GM04503 (cell line): ENCODE results near the gene OTOR.

Experiments
- DNase-seq: peaks from one replicate; pipeline ENCODE4 v3.0.0-alpha.2; 2012; ENCODE audit warnings: low read depth

The OTOR gene

DNA sequence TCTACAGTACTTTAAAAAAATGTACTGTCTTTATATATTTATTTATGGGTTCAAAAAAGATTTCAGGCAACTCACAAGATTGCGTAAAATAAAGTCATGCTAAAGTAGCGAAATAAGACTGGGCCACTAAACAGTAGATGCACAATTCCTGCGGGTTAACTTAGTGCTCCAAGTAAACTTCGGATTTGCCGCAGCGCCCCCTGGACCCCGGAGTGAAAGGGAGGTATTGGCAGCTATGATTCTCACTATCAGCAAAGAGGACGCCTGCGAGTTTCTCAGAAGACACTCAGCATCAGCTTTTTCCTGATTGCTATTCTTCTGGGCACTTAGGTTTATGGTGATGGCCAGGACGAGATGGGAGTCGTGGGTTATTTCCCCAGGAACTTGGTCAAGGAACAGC, 1.4 kb downstream of the OTOR start:
- no peak for DNase-seq

GRCh38 chr20:16752082-16752481, 3.9 kb downstream of the OTOR start:
- DNase-seq: no peak

DNA sequence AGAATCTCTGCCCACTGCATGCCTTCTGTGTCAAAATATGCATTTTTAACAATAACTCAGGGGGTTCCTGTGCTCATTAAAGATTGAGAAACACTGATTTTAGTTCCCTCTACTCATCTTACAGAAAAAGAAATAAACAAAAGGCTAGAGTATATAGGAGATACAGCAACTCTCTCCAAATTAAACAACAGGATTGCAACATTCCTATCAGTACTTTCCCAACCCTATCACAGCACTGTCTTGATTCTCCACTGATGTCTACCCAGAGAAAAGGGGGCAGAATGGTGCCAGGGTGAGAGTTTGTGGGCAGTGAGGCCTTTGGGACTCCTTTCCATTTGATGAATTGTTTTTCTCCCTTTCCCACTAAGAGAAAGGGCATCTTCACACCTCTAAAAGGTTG, 4.7 kb downstream of the OTOR start:
- no peak for DNase-seq

DNA sequence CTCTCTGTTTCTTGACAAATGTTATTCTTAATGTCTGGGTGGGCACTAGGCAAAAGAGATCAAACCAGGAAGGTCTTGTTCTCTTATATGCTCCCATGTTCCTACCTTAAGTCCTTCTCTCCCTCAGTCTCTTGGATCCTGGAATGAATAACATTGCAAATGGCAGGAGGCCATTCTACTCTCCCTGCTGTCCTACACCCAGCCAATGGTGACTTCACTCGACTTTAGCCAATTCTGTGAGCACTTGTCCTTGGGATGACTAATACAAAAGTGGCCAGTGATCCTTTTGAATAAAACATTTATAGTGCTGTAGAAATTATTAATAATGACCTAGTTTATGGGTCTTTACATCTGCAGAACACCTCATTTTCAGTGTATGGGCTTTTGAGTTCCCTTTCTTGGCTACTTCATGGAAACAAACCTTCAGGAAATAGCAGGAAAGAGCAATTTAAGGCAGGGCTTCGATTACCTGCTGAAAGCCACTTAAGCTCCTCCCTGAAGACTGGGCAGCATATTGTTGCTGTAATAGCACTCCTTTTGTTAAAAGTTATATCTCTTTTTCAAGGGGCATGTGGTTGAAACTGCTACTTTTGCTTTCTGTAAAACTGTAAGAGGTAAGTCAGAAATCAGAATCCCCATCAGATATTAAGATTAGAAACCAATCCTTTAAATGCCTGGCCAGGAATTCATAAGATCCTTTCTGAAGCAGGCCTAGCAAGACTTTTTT, 10.5 kb downstream of the OTOR start:
- no peak for DNase-seq

DNA sequence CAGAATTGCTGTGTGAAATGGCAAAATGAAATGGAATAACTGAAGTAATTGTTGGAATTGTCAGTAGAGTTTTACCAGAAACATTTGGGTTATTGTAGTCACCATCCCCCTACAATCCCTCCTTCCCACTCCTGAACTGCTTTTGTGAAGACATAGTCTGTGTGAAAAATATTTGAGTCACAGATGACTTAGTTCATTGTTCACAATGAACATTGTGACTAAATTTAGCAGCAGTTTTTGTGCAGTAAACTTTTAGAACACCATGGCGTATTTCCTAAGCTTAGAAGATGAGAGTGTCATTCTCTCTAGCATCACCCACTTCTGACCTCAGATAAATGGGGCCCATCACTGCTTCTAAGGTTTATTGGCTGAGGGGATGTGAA, 11.0 kb downstream of the OTOR start:
- DNase-seq: no peak

DNA sequence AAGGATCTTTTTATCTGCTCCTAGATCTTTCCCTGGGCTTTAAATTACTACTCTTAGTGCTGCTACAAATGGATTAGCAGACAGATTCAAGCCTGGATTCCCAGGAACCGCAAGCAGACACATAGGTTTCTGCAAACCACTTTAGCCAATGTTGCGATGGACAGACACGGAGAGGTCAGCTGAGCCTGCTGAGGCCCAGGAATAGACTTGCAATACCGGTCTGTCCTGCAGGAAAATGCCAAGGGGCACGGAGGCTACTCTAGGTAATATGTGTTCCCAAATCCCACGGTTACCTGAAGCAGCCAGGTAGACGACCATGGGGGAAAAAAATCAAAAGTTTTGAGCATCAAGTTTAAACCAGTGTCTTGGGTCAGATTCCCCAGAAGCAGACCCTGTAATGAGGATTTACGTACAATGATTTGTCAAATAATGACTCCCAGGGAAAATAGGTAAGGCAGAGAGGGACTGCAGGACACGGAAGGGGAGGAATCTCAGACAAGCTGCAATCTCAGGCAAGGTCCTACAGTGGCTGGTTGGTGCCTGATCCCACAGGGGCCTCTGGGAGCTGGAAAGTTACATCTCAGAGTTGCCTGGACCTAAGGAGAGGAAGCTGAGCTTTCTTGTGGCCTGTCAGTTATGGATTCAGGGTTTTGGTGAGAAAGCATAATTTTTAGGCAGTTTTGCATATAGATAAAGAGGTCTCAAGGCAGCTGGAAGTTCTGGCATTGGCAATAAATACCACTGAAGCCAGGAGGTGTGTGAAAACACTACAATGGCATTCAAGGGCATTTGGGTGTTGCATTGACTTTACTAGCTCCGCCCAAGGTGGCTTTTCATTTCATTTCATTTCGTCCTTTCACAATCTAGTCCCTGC, 12.5 kb downstream of the OTOR start:
- no peak for DNase-seq

GRCh38 chr20:16761305-16761829, 13.2 kb downstream of the OTOR start:
- DNase-seq: peak; percentile 21

DNA sequence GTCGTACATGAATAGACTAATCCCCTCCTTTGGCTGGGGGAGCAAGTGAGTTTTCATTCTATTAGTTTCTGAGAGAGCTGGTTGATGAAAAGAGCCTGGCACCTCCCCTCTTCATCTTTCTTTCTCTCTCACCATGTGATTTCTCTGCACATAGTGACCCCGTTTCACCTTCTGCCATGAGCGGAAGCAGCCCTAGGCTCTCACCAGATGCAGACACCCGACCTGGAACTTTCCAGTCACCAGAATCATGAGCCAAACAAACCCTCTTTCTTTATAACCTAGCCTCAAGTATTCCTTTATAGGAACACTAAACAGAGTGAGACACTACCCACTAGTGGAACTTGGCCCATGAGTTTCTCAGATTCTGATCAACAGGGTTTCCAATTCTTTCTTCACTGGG, 16.4 kb downstream of the OTOR start:
- DNase-seq: no peak

DNA sequence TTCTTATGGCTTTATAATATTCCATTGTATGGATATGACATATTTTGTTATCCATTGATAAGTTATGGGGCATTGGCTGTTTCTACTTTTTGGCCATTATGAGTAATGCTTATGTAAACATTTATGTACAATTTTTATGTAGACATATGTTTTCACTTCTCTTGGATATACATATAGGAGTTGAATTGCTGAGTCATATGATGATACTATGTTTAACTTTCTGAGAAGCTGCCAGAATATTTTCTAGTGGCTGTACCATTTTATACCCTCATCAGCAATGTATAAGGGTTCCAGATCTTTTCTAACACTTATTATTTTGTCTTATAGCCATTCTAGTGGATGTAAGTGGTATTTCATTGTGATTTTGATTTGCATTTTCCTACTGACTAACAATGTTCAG, 23.1 kb downstream of the OTOR start:
- DNase-seq: no peak

- no peak for DNase-seq
Measured at GRCh38 chr20:16775961-16776360, 27.8 kb downstream of the OTOR start.

- no peak for DNase-seq
Measured at GRCh38 chr20:16777126-16777525, 29.0 kb downstream of the OTOR start.

DNA sequence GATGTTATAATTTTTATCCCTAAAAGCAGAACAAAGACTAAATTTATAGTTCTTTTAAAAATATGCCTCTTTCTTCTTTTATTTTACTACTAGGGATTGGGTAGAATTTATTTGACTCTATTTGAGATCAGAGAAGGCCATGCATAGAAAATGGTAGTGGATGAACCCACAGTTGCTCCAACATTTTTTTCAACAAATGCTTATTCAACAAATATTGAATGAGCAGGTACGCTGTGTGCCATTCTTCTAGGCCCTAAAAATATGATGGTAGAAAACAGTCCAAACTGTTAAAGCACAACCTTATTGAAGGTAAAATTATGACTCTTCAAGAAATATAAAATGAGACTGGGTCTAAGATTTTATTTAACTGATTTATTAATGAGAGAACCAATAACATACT, 30.0 kb downstream of the OTOR start:
- no peak for DNase-seq

GRCh38 chr20:16781496-16781895, 33.3 kb downstream of the OTOR start:
- no peak for DNase-seq

DNA sequence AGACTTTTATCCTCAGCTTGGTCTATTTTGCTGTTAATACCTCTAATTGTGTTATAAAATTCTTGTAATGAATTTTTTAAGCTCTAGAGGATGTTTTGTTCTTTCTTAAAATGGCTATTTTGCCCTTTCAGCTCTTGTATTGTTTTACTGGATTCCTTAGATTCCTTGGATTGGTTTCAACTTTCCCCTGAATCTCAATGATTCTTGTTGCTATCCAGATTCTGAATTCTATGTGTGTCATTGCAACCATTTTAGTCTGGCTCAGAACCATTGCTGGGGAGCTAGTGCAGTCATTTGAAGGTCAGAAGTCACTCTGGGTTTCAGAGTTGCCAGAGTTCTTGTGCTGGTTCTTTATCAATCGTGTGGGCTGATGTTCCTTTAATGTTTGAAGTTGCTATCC, 37.1 kb downstream of the OTOR start:
- DNase-seq: peak; percentile 21
